HEK293 (cell line): ENCODE measurements around the gene C1orf226.
"Not testable (repeated sequence)": the region's sequence is repeated elsewhere in the genome, so short reads cannot be mapped to it uniquely, and the experiment has no call there.

Experiments
- CTCF ChIA-PET: fragments of 350-600 bp; formaldehyde crosslinking; extraction: SDS; loops from one replicate; lab custom pipeline; 2021; ENCODE audit warnings: antibody characterized with exemption; lab: Yijun Ruan, JAX
- POLR2A ChIA-PET: fragments of 300-600 bp; formaldehyde crosslinking; extraction: SDS; loops from one replicate; lab custom pipeline; 2020; ENCODE audit warnings: antibody characterized with exemption, inconsistent platforms; lab: Yijun Ruan, JAX
- H3K27ac ChIP-seq: fragments of 200-500 bp; sonication (Bioruptor generic); 2 replicates; pipeline ENCODE4 v1.5.1; 2014; ENCODE audit warnings: low read depth, low read length, control low read depth, inconsistent platforms; ENCODE audit errors: extremely low read depth
- H3K36me3 ChIP-seq, 2 experiments: fragments of 200-500 bp in 1 of 2; sonication (Bioruptor generic) in 1 of 2; 1 replicate in 1 of 2; 2 replicates in 1 of 2; pipeline ENCODE4 v1.5.1; 2014 to 2017; ENCODE audit warnings: inconsistent platforms in 2 of 2, low read length in 2 of 2; ENCODE audit not compliant: control insufficient read depth in 2 of 2, insufficient read depth in 1 of 2
- H3K4me1 ChIP-seq: fragments of 200-500 bp; sonication (Bioruptor generic); 2 replicates; pipeline ENCODE4 v1.5.1; 2014; ENCODE audit warnings: mild to moderate bottlenecking, low read length, inconsistent platforms; ENCODE audit not compliant: control insufficient read depth, insufficient read depth
- H3K4me3 ChIP-seq: 2 replicates; pipeline ENCODE4 v1.5.1; 2011; ENCODE audit warnings: low read depth, mild to moderate bottlenecking, control low read depth, low read length, moderate library complexity
- H3K9me3 ChIP-seq: fragments of 200-500 bp; sonication (Bioruptor generic); 2 replicates; pipeline ENCODE4 v1.5.1; 2014; ENCODE audit warnings: low read depth, low read length, inconsistent platforms; ENCODE audit not compliant: control insufficient read depth, insufficient read depth
- KLF16 ChIP-seq: fragments of 450-650 bp; formaldehyde crosslinking; IDR thresholded peaks from 2 replicates; pipeline ENCODE4 v1.5.1; 2017; ENCODE audit warnings: missing biosample characterization, missing genetic modification characterization
- KLF7 ChIP-seq: fragments of 450-650 bp; formaldehyde crosslinking; IDR thresholded peaks from 2 replicates; pipeline ENCODE4 v1.5.1; 2016; ENCODE audit warnings: missing biosample characterization, missing genetic modification characterization, borderline replicate concordance
- MYNN ChIP-seq: fragments of 450-650 bp; formaldehyde crosslinking; IDR thresholded peaks from 2 replicates; pipeline ENCODE4 v1.5.1; 2016; ENCODE audit warnings: missing biosample characterization, missing genetic modification characterization, borderline replicate concordance
- ZBTB1 ChIP-seq: fragments of 450-650 bp; formaldehyde crosslinking; IDR thresholded peaks from 2 replicates; pipeline ENCODE4 v1.5.1; 2016; ENCODE audit warnings: missing biosample characterization, missing genetic modification characterization
- ZBTB21 ChIP-seq: fragments of 450-650 bp; formaldehyde crosslinking; IDR thresholded peaks from 2 replicates; pipeline ENCODE4 v1.5.1; 2017; ENCODE audit warnings: missing biosample characterization, missing genetic modification characterization
- ZNF157 ChIP-seq: fragments of 450-650 bp; formaldehyde crosslinking; IDR thresholded peaks from 2 replicates; pipeline ENCODE4 v1.5.1; 2016; ENCODE audit warnings: missing biosample characterization, missing genetic modification characterization
- ZNF24 ChIP-seq: fragments of 450-650 bp; formaldehyde crosslinking; IDR thresholded peaks from 2 replicates; pipeline ENCODE4 v1.5.1; 2016; ENCODE audit warnings: missing biosample characterization, missing genetic modification characterization
- ZNF341 ChIP-seq: fragments of 450-650 bp; formaldehyde crosslinking; IDR thresholded peaks from 2 replicates; pipeline ENCODE4; 2016; ENCODE audit warnings: low read depth, missing biosample characterization, missing genetic modification characterization
- ZNF433 ChIP-seq: fragments of 450-650 bp; formaldehyde crosslinking; IDR thresholded peaks from 2 replicates; pipeline ENCODE4 v1.5.1; 2016; ENCODE audit warnings: missing biosample characterization, missing genetic modification characterization, low read depth
- ZNF571 ChIP-seq: fragments of 450-650 bp; formaldehyde crosslinking; IDR thresholded peaks from 2 replicates; pipeline ENCODE4 v1.5.0; 2017; ENCODE audit warnings: missing biosample characterization, missing genetic modification characterization

The C1orf226 gene

GRCh38 chr1:162421258-162422164 lies 40.0 kb downstream of the C1orf226 start:
- Histone ChIP-seq H3K9me3 (no peaks in the 10 kb centered on the region), H3K4me3 (no peak overlapping the region), H3K36me3 (no peaks in the 10 kb centered on the region), H3K4me1 (no peaks in the 10 kb centered on the region), H3K27ac (no peak overlapping the region)
- TF ChIP-seq MYNN (tag by site-specific recombination) (no peak), ZNF341 (tag by site-specific recombination) (no peak), KLF16 (no peak)
- CTCF ChIA-PET: interaction anchor here (0.5 to 0.6 kb wide), 3 partner anchors 30 to 278 kb away, joined by 3 to 4 read pairs (median 3); no protein-coding TSS in a partner anchor
- POLR2A ChIA-PET: no interaction called here

- H3K27ac ChIP-seq: no peak overlapping the region
- CTCF ChIA-PET: no interaction called here
- no peak for TF ChIP-seq ZBTB21 (tag by site-specific recombination)
- no peak for TF ChIP-seq ZNF433 (tag by site-specific recombination)
- TF ChIP-seq KLF7: no peak
- H3K9me3 ChIP-seq: no peaks in the 10 kb centered on the region
- H3K4me3 ChIP-seq: no peak overlapping the region
- POLR2A ChIA-PET: no interaction called here
- H3K4me1 ChIP-seq: no peaks in the 10 kb centered on the region
- H3K36me3 ChIP-seq: no peaks in the 10 kb centered on the region
These were observed 41.3 kb downstream of the C1orf226 start for GRCh38 chr1:162422662-162423375.

GRCh38 chr1:162430583-162430982 lies 49.1 kb downstream of the C1orf226 start:
- Histone ChIP-seq H3K9me3 (no peaks in the 10 kb centered on the region), H3K36me3 (no peaks in the 10 kb centered on the region), H3K4me1 (no peaks in the 10 kb centered on the region)
- TF ChIP-seq ZBTB1 (tag by site-specific recombination): no peak
- no peak for TF ChIP-seq ZNF157 (tag by site-specific recombination)
- TF ChIP-seq ZNF571 (tag by site-specific recombination): no peak
- TF ChIP-seq ZNF24 (tag by site-specific recombination): no peak
- TF ChIP-seq, all 188 proteins: peak for 0
- Histone ChIP-seq H3K27ac (no peak overlapping the region), H3K4me3 (no peak overlapping the region)
- ChIA-PET CTCF (no interaction called here), POLR2A (no interaction called here)

DNA sequence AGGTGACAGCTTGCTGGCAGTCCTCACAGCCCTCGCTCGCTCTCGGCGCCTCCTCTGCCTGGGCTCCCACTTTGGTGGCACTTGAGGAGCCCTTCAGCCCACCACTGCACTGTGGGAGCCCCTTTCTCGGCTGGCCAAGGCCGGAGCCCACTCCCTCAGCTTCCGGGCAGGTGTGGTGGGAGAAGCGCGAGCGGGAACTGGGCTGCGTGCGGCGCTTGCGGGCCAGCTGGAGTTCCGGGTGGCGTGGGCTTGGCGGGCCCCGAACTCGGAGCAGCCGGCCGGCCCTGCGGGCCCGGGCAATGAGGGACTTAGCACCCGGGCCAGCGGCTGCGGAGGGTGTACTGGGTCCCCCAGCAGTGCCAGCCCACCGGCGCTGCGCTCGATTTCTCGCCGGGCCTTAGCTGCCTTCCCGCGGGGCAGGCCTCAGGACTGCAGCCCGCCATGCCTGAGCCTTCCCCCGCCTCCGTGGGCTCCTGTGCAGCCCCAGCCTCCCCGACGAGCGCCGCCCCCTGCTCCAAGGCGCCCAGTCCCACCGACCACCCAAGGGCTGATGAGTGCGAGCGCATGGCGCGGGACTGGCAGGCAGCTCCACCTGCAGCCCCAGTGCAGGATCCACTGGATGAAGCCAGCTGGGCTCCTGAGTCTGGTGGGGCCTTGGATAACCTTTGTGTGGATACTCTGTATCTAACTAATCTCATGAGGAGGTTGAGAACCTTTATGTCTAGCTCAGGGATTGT lies 51.6 kb downstream of the C1orf226 start:
- CTCF ChIA-PET, POLR2A ChIA-PET, H3K4me1 ChIP-seq: not testable (repeated sequence)

More for the DNA sequence above, 51.6 kb downstream of the C1orf226 start:
- not testable (repeated sequence) for H3K4me3 ChIP-seq, H3K27ac ChIP-seq, H3K9me3 ChIP-seq, H3K36me3 ChIP-seq
